HG02763 (cell line): ENCODE measurements around the gene XAB2.
"Not testable (repeated sequence)": the region's sequence is repeated elsewhere in the genome, so short reads cannot be mapped to it uniquely, and the experiment has no call there.

ENCODE experiments used
- ATAC-seq: cut with Tn5 transposase; IDR thresholded peaks from one replicate; pipeline ENCODE4 v1.9.1; 2021; ENCODE audit warnings: mild to moderate bottlenecking, moderate library complexity; ENCODE audit not compliant: unreplicated experiment

The XAB2 gene

GRCh38 chr19:7650148-7650547, 20.8 kb upstream of the XAB2 start:
- ATAC-seq = no peak

GRCh38 chr19:7648265-7649014, 19.1 kb upstream of the XAB2 start:
- no peak for ATAC-seq

- no peak for ATAC-seq
These were observed 17.8 kb upstream of the XAB2 start for GRCh38 chr19:7647156-7647555.

- no peak for ATAC-seq
These were observed 17.0 kb upstream of the XAB2 start for GRCh38 chr19:7646426-7646700.

GRCh38 chr19:7645656-7646425, 16.5 kb upstream of the XAB2 start:
- no peak for ATAC-seq

- ATAC-seq = no peak
These were observed 15.8 kb upstream of the XAB2 start for GRCh38 chr19:7645163-7645562.

- no peak for ATAC-seq
These were observed 15.2 kb upstream of the XAB2 start for GRCh38 chr19:7644550-7644877.

GRCh38 chr19:7643629-7644549, 14.5 kb upstream of the XAB2 start:
- ATAC-seq = not testable (repeated sequence)

GRCh38 chr19:7643031-7643415, 13.7 kb upstream of the XAB2 start:
- ATAC-seq = no peak

- ATAC-seq = no peak
These were observed 13.1 kb upstream of the XAB2 start for GRCh38 chr19:7642295-7643030.

- ATAC-seq = no peak
These were observed 12.2 kb upstream of the XAB2 start for GRCh38 chr19:7641290-7642276.

- ATAC-seq = no peak
These were observed 11.5 kb upstream of the XAB2 start for GRCh38 chr19:7640803-7641202.

GRCh38 chr19:7639863-7640348, 10.6 kb upstream of the XAB2 start:
- no peak for ATAC-seq

GRCh38 chr19:7638802-7639465, 9.6 kb upstream of the XAB2 start:
- no peak for ATAC-seq

GRCh38 chr19:7637374-7638256, 8.3 kb upstream of the XAB2 start:
- ATAC-seq = peak; percentile 12

- peak; percentile 71 for ATAC-seq
These were observed 7.5 kb upstream of the XAB2 start, which contains the start of gene STXBP2 for GRCh38 chr19:7636691-7637373. TSS of gene STXBP2 (plus strand) at chr19:7637110. CDS start at chr19:7637150, 40 bp downstream.

GRCh38 chr19:7636317-7636690, 7.0 kb upstream of the XAB2 start:
- ATAC-seq = no peak
